Adrenal gland (tissue), 12 donors: ENCODE measurements around the gene REEP2. TPM values are rescaled to one million over a fixed set of nuclear protein-coding genes. Genes with fewer than 3 reads are reported as not detected.

Source experiments
- DNase-seq, 7 donors: peaks; one replicate each; pipeline ENCODE4 v3.0.0-alpha.2; 2019 to 2020
- H3K27ac ChIP-seq, 5 donors: fragments of 200-600 bp; sonication (generic) in 4 of 5; 1 replicate in 3 of 5; 2 replicates in 2 of 5; pipeline versions ENCODE4 v1.5.1 to v1.8.0; 2016 to 2020; ENCODE audit warnings: mild to moderate bottlenecking in 1 of 5
- H3K27me3 ChIP-seq: fragments of 200-600 bp; 2 replicates; pipeline ENCODE4 v1.8.0; 2021
- H3K36me3 ChIP-seq, 2 donors: fragments of 200-600 bp; replicated peaks in 1 of 2; 1 replicate in 1 of 2; 2 replicates in 1 of 2; pipeline versions ENCODE4 v1.5.1 to v1.8.0; 2018 to 2022
- H3K4me1 ChIP-seq, 2 donors: fragments of 200-600 bp; replicated peaks in 1 of 2; 1 replicate in 1 of 2; 2 replicates in 1 of 2; pipeline versions ENCODE4 v1.5.1 to v1.8.0; 2018 to 2021
- H3K4me3 ChIP-seq, 4 donors: fragments of 200-600 bp; sonication (generic) in 3 of 4; one replicate each; pipeline ENCODE4 v1.5.1; 2016 to 2018
- H3K9me3 ChIP-seq, 3 donors: fragments of 200-600 bp; sonication (generic) in 1 of 3; replicated peaks in 1 of 3; 1 replicate in 2 of 3; 2 replicates in 1 of 3; pipeline versions ENCODE4 v1.5.1 to v1.8.0; 2016 to 2021
- POLR2A ChIP-seq, 2 donors: fragments of 450-650 bp; IDR thresholded peaks; one replicate each; pipeline ENCODE4 v1.6.1; 2017; ENCODE audit warnings: antibody characterized with exemption in 2 of 2, mild to moderate bottlenecking in 2 of 2, moderate library complexity in 1 of 2
- WGBS, 4 donors: extraction: QIAGEN DNeasy Blood & Tissue Kit in 2 of 4; methylation state at CpG; one replicate each; pipeline versions ENCODE4 v1.1.5 to v1.1.7; 2013 to 2017; 5-methylcytosine and 5-hydroxymethylcytosine counted together
- intact Hi-C, 2 donors: fragments of 100-400 bp; cut with DNase I; formaldehyde crosslinking; loops; one replicate each; pipeline versions ENCODE4 v1.14.1 to v1.15.0; 2022 to 2023
- polyA plus RNA-seq, 3 donors: library from polyadenylated mRNA; stranded (reverse); fragments of 200-250 nt in 2 of 3; fragments of 350-450 nt in 1 of 3; fragmentation: Illumina TruSeq in 1 of 3; extraction: RNeasy Lipid Tissue Mini Kit (QIAGEN cat#74804) in 1 of 3; gene quantifications; one replicate each; pipeline ENCODE4 v1.2.3, GENCODE V29; 2013 to 2014
- total RNA-seq, 9 donors: library from RNA; depleted of rRNA in 4 of 9; stranded (reverse); fragments of >200 nt in 4 of 9; fragments of 120-200 nt in 1 of 9; fragmentation: NEBNext Ultra II Directional in 1 of 9; extraction: Animal tissue kit (Norgen Biotek cat#: 25700) in 1 of 9; gene quantifications; one replicate each; pipeline versions ENCODE4 v1.1.0 to v1.2.4, GENCODE V29; 2013 to 2023
- TF ChIP-seq, protein P1 (sequence below), 6 experiments: fragments of 450-650 bp in 4 of 6; fragments of 200-600 bp in 2 of 6; sonication (generic) in 1 of 6; IDR thresholded peaks; 1 replicate in 5 of 6; 2 replicates in 1 of 6; pipeline versions ENCODE4 v1.5.1 to v1.8.0; 2016 to 2021; ENCODE audit warnings: antibody characterized with exemption in 6 of 6, mild to moderate bottlenecking in 2 of 6, moderate library complexity in 1 of 6
- donor health status: healthy with polysubstance abuse.
- donor health status: Bipolar disorder and iron deficiency.
- donor health status: DM: yes; HTN: yes; CAD: no.
- donor health status: DM: no; HTN: no; CAD: no.
- donor health status: DM: no; HTN: no; CAD: no.
- donor health status: DM: yes; HTN: yes; CAD: no.

Gene REEP2
- total and polyA plus RNA-seq, 12 donors = 2.4 to 39.7 (median 5.9) TPM

- no peak for TF ChIP-seq POLR2A (IDR thresholded peaks at IDR 0.05)
- TF ChIP-seq, protein P1, sequence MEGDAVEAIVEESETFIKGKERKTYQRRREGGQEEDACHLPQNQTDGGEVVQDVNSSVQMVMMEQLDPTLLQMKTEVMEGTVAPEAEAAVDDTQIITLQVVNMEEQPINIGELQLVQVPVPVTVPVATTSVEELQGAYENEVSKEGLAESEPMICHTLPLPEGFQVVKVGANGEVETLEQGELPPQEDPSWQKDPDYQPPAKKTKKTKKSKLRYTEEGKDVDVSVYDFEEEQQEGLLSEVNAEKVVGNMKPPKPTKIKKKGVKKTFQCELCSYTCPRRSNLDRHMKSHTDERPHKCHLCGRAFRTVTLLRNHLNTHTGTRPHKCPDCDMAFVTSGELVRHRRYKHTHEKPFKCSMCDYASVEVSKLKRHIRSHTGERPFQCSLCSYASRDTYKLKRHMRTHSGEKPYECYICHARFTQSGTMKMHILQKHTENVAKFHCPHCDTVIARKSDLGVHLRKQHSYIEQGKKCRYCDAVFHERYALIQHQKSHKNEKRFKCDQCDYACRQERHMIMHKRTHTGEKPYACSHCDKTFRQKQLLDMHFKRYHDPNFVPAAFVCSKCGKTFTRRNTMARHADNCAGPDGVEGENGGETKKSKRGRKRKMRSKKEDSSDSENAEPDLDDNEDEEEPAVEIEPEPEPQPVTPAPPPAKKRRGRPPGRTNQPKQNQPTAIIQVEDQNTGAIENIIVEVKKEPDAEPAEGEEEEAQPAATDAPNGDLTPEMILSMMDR (IDR thresholded peaks at IDR 0.05) = no peak
- WGBS, 4 donors = 80 to 88% (median 85%) methylated on average over 5 of the region's 5 CpGs
- Histone ChIP-seq H3K4me3 (no peak overlapping the region), H3K36me3 (peaks cover 0 to 54% of the 10 kb centered on the region in 2 donors), H3K9me3 (no peaks in the 10 kb centered on the region), H3K27ac (no peak overlapping the region), H3K27me3 (no peaks in the 10 kb centered on the region), H3K4me1 (peaks cover 6 to 17% of the 10 kb centered on the region in 2 donors)
- intact Hi-C loops = no loop called here
- no peak for DNase-seq
Observed at GRCh38 chr5:138435943-138436342, 2.9 kb upstream of the REEP2 start.

DNA sequence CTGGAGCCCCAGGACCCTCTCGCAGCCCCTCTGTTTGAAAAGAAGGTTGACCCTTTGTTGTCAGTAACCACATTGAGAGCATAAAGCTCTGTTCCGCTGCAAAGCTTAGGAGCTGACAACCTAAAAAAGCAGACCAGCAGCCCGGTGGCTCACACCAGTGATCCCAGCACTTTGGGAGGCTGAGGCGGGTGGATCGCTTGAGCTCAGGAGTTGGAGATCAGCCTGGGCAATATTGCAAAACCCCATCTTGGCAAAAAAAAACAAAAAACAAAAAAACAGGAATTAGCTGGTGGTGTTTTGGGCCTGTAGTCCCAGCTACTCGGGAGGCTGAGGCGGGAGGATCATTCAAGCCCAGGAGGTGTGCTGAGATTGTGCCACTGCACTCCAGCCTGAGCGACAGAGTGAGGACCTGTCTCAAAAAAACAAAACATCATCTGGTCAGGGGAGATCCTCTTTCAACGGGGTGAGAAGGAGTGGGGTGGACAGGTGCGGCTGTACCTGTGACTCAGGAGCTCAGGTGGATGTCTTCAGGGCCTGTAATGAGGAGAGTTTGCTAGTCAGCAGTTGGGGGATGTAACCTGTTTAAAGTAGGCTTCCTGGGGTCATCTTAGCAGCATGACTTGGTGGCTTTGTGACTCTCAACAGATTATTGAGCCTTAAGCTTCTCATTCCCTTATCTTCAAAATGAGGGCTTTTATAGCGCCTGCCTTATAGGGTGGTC, 694 bp upstream of the REEP2 start:
- Histone ChIP-seq H3K4me1 (peaks cover 6 to 17% of the 10 kb centered on the region in 2 donors), H3K4me3 (peak overlapping the region in 1 of 4 donors; percentile 63), H3K36me3 (peaks cover 0 to 32% of the 10 kb centered on the region in 2 donors), H3K9me3 (no peaks in the 10 kb centered on the region), H3K27ac (no peak overlapping the region), H3K27me3 (no peaks in the 10 kb centered on the region)
- TF ChIP-seq POLR2A (IDR thresholded peaks at IDR 0.05) = no peak
- TF ChIP-seq, protein P1 (IDR thresholded peaks at IDR 0.05) = no peak
- no peak for DNase-seq
- intact Hi-C loops = no loop called here
- 75 to 84% (median 82%) methylated on average over 10 to 11 of the region's 11 CpGs for WGBS, 4 donors

GRCh38 chr5:138439477-138440158, 761 bp downstream of the REEP2 start:
- H3K36me3 ChIP-seq = peaks cover 0 to 17% of the 10 kb centered on the region in 2 donors
- peak in 2 of 7 donors; percentile 39 to 41 for DNase-seq
- TF ChIP-seq, protein P1 (IDR thresholded peaks at IDR 0.05) = no peak
- TF ChIP-seq POLR2A (IDR thresholded peaks at IDR 0.05) = no peak
- peak overlapping the region in 1 of 5 donors; percentile 11 for H3K27ac ChIP-seq
- peaks cover 6 to 17% of the 10 kb centered on the region in 2 donors for H3K4me1 ChIP-seq
- H3K4me3 ChIP-seq = peak overlapping the region in 1 of 4 donors; percentile 63
- 32 to 38% (median 35%) methylated on average over 12 to 20 of the region's 20 CpGs for WGBS, 4 donors
- intact Hi-C loops = no loop called here
- no peaks in the 10 kb centered on the region for H3K27me3 ChIP-seq
- H3K9me3 ChIP-seq = no peaks in the 10 kb centered on the region

DNA sequence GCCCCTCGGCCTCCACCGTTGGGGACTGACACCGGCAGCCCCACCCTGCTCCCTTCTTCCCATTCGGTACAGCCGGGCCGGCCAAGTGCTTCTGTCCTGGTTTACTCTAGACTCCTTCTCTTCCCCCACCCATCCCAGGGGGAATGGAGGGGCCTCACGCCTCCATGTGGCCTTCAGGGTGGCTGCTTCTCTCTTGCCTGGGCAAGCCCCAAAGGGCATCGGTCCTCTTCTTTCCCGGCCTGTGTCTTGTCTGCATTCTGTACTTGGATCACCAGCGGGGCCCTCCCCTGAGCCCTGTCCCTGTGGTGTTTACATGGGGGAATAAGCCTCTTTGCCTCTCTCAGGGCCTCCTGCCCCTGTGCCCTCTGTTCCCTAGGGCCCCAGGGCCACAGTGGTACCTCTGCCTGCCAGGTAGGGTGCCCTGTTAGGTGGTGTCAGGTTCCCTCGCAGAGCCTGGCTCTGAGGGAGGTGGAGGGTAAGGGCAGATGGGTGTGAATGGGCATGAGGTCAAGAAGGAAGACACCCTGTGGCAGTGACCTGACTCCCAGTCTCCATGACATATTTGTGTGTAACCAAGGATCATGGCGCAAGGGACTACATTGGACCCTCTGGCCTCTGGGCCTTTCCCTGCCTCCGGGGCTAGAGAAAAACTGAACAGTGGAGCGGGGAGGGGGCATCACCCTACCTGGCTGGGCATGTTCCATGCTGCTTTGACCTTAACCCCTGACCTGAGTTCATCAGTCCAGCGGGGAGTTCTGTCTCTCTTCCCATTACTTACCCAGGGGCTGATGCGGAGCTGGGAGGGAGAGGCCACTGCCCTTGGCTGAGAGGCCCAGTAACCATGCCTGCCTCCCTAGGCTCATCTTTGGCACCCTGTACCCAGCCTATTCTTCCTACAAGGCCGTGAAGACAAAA, 1.6 kb downstream of the REEP2 start:
- H3K4me3 ChIP-seq = no peak overlapping the region
- intact Hi-C loops = no loop called here
- no peak for DNase-seq
- 73 to 84% (median 79%) methylated on average over 17 of the region's 17 CpGs for WGBS, 4 donors
- H3K36me3 ChIP-seq = peaks cover 0 to 9% of the 10 kb centered on the region in 2 donors
- H3K9me3 ChIP-seq = no peaks in the 10 kb centered on the region
- TF ChIP-seq, protein P1 (IDR thresholded peaks at IDR 0.05) = no peak
- TF ChIP-seq POLR2A (IDR thresholded peaks at IDR 0.05) = no peak
- H3K27ac ChIP-seq = no peak overlapping the region
- no peaks in the 10 kb centered on the region for H3K27me3 ChIP-seq
- H3K4me1 ChIP-seq = peaks cover 6 to 17% of the 10 kb centered on the region in 2 donors
